ENCODE results near the gene MAPK9.

Gene MAPK9

DNA sequence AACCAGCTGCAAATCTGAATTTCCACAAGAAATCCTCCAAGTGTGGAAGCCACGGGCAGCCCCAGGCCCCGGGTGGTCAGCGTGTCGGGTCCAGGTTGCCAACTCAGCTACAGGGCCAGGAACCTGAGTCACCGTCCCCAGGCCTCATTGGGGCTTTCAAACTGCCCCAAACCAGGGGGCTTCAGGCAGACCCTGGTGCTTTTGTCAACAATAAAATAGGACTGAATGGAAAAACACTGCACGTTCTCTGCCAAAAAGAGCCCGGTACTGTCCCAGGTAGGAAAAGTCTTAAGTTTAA is 37.2 kb upstream of the MAPK9 start:
- Histone ChIP-seq H3F3A (ENCODE audit: control insufficient read depth, insufficient read depth) (no peaks in the 10 kb centered on the region), H3K4me1 (ENCODE audit: control insufficient read depth, low read length) (no peaks in the 10 kb centered on the region), H3K4me3 (ENCODE audit: low read length) (no peak overlapping the region), H3K9me3 (ENCODE audit: control insufficient read depth, insufficient read depth, low read length) (no peaks in the 10 kb centered on the region), H3K4me2 (ENCODE audit: low read length) (no peak overlapping the region), H4K20me1 (ENCODE audit: control insufficient read depth, insufficient read depth, low read depth, low read length) (no peaks in the 10 kb centered on the region), H3K9me2 (replicated peaks; ENCODE audit: control insufficient read depth, low read length) (no peaks in the 10 kb centered on the region), H3K79me2 (ENCODE audit: control insufficient read depth, low read length) (no peaks in the 10 kb centered on the region), H3K36me3 (ENCODE audit: control insufficient read depth, low read length) (no peaks in the 10 kb centered on the region), H3K27me3 (ENCODE audit: control insufficient read depth, low read length) (no peaks in the 10 kb centered on the region), H3K27ac (ENCODE audit: low read depth, low read length) (no peak overlapping the region)
- TF ChIP-seq, protein P1, sequence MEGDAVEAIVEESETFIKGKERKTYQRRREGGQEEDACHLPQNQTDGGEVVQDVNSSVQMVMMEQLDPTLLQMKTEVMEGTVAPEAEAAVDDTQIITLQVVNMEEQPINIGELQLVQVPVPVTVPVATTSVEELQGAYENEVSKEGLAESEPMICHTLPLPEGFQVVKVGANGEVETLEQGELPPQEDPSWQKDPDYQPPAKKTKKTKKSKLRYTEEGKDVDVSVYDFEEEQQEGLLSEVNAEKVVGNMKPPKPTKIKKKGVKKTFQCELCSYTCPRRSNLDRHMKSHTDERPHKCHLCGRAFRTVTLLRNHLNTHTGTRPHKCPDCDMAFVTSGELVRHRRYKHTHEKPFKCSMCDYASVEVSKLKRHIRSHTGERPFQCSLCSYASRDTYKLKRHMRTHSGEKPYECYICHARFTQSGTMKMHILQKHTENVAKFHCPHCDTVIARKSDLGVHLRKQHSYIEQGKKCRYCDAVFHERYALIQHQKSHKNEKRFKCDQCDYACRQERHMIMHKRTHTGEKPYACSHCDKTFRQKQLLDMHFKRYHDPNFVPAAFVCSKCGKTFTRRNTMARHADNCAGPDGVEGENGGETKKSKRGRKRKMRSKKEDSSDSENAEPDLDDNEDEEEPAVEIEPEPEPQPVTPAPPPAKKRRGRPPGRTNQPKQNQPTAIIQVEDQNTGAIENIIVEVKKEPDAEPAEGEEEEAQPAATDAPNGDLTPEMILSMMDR (IDR thresholded peaks at IDR 0.05; ENCODE audit: low read depth, low read length, poor library complexity, severe bottlenecking) = no peak
- no peak for TF ChIP-seq EZH2phosphoT487 (IDR thresholded peaks at IDR 0.05; ENCODE audit: borderline replicate concordance, low read length)

DNA sequence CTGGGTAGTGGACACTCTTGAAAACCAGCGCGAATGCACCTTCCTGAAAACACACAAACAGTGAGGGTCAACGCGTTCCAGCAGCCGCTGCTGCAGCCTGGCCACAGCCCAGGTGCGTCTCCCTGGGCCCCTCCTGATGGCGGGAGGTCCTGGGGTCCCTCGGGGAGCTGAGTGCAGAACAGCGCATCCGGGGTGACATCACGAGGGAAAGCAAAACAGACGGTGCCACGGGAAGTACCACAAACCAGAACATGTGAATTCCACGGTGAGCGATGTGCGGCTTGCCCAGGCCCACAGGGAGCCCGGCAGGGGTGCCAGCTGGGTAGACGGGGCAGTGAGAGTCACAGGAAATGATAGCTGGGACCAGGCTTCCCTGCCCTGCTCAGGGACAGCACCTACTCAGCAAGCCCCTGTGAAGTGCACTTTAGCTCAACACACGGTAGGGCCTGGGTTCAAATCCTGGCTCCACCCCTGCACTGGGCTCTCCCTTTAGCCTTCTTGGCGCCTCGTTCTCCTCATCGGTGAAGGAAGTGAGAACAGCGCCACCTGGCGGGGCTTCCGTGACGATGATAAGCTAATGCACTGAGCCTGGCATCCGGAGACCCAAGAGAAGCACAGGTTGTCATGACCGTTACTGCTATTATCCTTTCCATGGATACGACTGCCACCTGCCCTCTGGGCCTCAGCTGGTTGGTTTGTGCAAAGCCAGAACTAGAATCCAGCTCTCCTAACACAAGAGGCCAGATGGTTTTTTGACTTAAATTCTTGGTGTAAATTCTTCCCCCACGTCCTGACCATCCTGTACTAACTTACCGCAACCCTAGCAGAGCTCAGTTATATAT is 36.6 kb upstream of the MAPK9 start:
- no peak overlapping the region for H3K27ac ChIP-seq (ENCODE audit: low read depth, low read length)
- no peaks in the 10 kb centered on the region for H3F3A ChIP-seq (ENCODE audit: control insufficient read depth, insufficient read depth)
- H3K4me2 ChIP-seq (ENCODE audit: low read length) = no peak overlapping the region
- H3K36me3 ChIP-seq (ENCODE audit: control insufficient read depth, low read length) = no peaks in the 10 kb centered on the region
- no peaks in the 10 kb centered on the region for H3K4me1 ChIP-seq (ENCODE audit: control insufficient read depth, low read length)
- TF ChIP-seq EZH2phosphoT487 (IDR thresholded peaks at IDR 0.05; ENCODE audit: borderline replicate concordance, low read length) = no peak
- TF ChIP-seq, protein P1 (IDR thresholded peaks at IDR 0.05; ENCODE audit: low read depth, low read length, poor library complexity, severe bottlenecking) = peak; percentile 84
- no peaks in the 10 kb centered on the region for H3K9me2 ChIP-seq (replicated peaks; ENCODE audit: control insufficient read depth, low read length)
- H3K9me3 ChIP-seq (ENCODE audit: control insufficient read depth, insufficient read depth, low read length) = no peaks in the 10 kb centered on the region
- H3K27me3 ChIP-seq (ENCODE audit: control insufficient read depth, low read length) = no peaks in the 10 kb centered on the region
- no peaks in the 10 kb centered on the region for H4K20me1 ChIP-seq (ENCODE audit: control insufficient read depth, insufficient read depth, low read depth, low read length)
- no peak overlapping the region for H3K4me3 ChIP-seq (ENCODE audit: low read length)
- no peaks in the 10 kb centered on the region for H3K79me2 ChIP-seq (ENCODE audit: control insufficient read depth, low read length)

DNA sequence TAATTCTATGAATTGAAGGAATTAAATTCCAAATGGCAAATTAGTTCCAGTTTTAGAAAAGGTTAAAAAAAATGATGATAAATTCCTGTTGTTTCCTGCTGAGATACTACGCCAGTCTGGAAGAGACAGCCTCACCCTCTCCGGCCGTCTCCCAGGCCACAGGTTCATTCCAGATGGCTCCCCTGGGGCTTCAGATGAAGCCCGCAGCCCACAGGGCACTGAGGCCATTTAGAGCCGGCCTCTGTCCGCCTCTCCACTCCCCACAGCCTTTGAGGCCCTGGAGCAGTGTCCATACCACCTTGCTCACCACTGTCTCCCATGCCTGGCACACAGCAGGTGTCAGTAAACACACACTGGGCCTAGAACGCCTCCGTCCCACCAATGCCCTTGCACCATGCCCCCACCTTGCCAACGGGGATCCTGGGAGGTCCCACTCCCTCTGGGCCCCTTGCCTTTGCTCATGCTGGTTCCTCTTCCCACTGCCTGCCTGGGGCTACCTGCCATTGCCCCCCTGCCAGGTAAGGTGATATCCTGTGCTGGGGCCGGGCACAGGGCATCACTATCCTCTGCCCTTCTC is 35.2 kb upstream of the MAPK9 start:
- no peaks in the 10 kb centered on the region for H3K9me3 ChIP-seq (ENCODE audit: control insufficient read depth, insufficient read depth, low read length)
- H4K20me1 ChIP-seq (ENCODE audit: control insufficient read depth, insufficient read depth, low read depth, low read length) = no peaks in the 10 kb centered on the region
- no peaks in the 10 kb centered on the region for H3K36me3 ChIP-seq (ENCODE audit: control insufficient read depth, low read length)
- H3K9me2 ChIP-seq (replicated peaks; ENCODE audit: control insufficient read depth, low read length) = no peaks in the 10 kb centered on the region
- H3K4me3 ChIP-seq (ENCODE audit: low read length) = no peak overlapping the region
- no peak overlapping the region for H3K4me2 ChIP-seq (ENCODE audit: low read length)
- no peaks in the 10 kb centered on the region for H3K27me3 ChIP-seq (ENCODE audit: control insufficient read depth, low read length)
- no peaks in the 10 kb centered on the region for H3K79me2 ChIP-seq (ENCODE audit: control insufficient read depth, low read length)
- H3F3A ChIP-seq (ENCODE audit: control insufficient read depth, insufficient read depth) = no peaks in the 10 kb centered on the region
- TF ChIP-seq EZH2phosphoT487 (IDR thresholded peaks at IDR 0.05; ENCODE audit: borderline replicate concordance, low read length) = no peak
- TF ChIP-seq, protein P1 (IDR thresholded peaks at IDR 0.05; ENCODE audit: low read depth, low read length, poor library complexity, severe bottlenecking) = no peak
- no peak overlapping the region for H3K27ac ChIP-seq (ENCODE audit: low read depth, low read length)
- no peaks in the 10 kb centered on the region for H3K4me1 ChIP-seq (ENCODE audit: control insufficient read depth, low read length)

Measured in DOHH2 (cell line).